HTR-8/SVneo (cell line): ENCODE measurements around the gene RNFT2.

Source experiments
- DNase-seq: peaks from one replicate; pipeline ENCODE4 v3.0.0; 2011; ENCODE audit warnings: low spot score, mixed read lengths; ENCODE audit not compliant: insufficient read length
- FAIRE-seq: peaks from 2 replicates; lab custom pipeline; 2011; peaks lifted over from hg19 to GRCh38; lab: Jason Lieb, UNC

Gene RNFT2

DNA sequence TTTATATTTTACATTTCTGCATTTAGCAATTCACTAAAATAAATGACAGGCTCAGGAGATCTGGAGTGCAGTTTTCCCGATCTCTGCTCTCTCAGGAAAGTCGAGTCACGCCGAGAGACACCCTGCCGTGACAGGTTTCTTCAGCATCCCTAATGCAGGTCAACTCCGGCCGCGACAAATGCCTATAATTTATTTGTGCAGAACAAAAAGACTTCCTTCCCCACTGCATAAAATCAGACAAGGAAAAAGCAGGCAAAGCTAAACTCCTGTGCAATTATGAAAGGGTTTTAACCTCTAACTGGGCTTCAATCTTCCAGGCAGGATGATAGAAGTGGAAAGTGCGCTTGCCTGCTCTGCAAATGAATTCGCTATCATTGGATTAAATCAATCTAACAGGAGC lies 28.3 kb upstream of the RNFT2 start:
- no peak for FAIRE-seq

DNA sequence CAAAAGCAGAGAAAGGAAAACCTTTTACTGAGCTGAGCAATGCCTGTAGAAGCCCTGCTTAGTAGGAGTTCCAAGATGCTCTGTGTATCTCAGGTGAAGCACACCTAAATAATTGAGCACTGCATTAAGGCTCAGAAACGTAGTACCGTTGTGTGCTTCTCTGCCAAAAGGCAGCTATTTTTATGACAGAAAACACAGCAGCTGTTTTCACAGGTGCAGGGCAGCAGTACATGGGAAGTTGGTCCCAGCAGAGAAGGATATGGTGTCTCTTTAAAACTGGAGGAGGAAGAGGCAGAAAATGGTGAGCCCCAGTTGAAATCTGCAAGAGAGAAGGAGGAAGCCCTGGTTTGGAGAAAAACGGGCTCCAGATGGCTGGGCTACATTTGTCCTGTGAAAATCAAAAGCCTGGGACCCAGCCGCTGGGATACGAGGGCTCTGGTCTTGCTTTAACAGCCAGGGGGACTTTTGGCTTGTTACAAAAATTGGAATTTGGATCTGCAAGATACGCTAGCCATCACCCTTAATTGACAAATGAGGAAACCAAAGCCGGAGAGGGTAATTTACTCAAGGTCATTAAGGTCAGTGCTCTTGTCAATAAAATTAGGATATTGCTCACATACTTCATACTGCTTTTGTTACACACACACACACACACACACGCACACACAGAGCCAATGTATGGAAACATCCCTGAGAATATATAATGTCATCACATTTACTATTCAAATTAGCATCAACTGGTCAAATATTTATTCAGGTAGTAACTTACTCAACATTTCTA lies 27.6 kb upstream of the RNFT2 start:
- DNase-seq (no peak), FAIRE-seq (no peak)

More for the DNA sequence above, 28.3 kb upstream of the RNFT2 start:
- DNase-seq, result no peak

- no peak for DNase-seq
- FAIRE-seq, result no peak
Measured at GRCh38 chr12:116712458-116713303, 25.4 kb upstream of the RNFT2 start.

- DNase-seq (no peak), FAIRE-seq (no peak)
Measured at GRCh38 chr12:116713527-116713926, 24.6 kb upstream of the RNFT2 start.

DNA sequence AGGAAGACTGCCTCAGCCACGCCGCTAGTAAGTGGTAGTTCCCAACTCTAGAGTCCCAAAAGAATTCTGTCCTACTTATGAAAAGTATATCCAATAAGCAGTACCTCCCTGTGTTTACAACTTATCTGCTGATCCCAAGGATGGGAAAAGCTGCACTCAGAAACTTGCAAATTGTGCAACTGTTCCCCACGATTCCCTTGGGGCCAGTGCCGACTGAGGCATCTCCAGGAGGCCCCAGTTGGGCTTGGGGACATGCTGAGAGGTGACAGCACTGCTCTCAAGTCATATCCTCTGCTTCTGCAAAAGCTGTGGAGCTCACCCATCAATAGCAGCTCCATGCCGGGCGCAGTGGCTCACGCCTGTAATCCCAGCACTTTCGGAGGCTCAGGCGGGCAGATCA lies 23.9 kb upstream of the RNFT2 start:
- DNase-seq (no peak), FAIRE-seq (no peak)

DNA sequence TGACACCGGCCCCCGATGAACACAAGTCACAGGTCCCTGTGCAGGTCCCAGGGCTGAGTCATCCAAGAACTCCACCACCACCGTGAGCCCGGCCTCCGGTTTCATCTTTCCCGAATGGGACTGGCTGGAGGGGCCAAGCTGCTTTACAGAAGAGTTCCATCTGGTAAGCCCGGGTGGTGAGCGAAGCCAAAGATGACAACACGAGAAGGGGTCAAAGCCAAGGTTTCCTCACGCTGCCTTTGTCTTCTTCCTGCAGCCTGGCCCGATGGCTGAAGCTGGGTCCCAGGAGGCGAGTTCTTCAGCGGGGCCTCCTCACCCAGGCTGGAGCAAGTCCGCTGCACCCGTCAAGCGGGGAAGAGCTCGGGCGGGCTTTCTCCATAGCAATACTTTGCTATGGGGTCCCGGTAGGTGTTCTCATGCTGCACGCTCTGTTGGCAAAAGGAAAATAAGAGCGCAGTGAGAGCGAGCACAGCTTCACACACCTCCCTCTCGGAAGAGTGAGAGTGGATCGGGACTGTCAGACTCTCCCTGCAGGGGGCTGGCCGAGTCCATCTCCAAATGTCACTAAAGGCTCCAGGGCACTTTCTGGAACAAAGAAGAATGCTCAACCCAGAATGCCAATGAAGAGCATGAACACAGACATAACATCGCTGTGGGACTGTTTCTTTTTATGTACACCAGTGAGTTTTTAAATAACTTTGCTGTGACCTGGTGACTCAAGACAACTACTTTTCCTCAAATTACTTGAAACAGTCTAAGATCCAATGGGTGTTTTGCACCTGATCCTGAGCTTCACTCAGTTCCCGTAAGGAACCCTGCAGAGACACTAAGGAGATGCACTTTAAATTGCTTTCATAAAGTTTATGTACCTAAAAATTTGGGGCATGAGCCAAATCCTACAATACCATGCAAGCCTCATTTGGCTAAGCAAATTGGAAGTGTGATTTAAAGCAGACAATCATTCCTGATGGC lies 20.4 kb upstream of the RNFT2 start:
- FAIRE-seq (no peak), DNase-seq (no peak)

DNA sequence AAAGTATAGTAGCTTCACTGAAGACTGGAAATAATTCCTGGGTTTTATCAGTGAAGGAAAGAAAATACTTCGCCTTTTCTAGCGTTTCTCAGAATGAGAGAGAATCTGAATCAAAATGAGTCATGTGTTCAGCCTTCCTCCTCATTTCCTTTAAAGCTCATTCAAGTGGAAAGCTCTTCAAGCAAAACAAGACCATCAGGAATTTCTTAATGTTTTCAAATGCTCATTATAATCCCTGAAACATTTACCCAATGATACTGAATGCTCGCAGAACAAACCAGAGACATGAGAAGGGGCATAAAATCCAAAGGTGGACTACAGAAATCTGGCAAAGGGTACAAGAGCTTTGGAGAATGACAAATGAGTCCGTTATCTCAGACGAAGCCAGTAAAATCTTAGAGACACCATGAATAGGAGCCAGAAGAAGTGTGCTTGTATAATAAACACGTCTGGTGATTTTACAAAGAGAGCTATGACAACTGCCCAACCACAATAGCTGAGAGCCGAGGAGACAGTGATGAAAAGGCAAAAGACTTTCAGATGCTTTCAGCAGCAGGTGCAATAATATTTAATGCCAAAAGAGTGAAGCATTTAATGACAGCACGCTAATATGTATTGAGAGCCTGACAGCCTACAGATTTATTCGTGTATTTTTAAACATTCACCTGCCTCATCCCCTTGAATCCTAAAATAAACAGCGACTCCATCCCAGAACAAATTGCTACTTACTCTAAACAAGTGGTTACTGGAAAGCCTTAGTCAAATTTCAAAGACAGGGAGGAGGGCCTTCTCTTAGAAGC lies 19.3 kb upstream of the RNFT2 start:
- FAIRE-seq (no peak), DNase-seq (no peak)

DNA sequence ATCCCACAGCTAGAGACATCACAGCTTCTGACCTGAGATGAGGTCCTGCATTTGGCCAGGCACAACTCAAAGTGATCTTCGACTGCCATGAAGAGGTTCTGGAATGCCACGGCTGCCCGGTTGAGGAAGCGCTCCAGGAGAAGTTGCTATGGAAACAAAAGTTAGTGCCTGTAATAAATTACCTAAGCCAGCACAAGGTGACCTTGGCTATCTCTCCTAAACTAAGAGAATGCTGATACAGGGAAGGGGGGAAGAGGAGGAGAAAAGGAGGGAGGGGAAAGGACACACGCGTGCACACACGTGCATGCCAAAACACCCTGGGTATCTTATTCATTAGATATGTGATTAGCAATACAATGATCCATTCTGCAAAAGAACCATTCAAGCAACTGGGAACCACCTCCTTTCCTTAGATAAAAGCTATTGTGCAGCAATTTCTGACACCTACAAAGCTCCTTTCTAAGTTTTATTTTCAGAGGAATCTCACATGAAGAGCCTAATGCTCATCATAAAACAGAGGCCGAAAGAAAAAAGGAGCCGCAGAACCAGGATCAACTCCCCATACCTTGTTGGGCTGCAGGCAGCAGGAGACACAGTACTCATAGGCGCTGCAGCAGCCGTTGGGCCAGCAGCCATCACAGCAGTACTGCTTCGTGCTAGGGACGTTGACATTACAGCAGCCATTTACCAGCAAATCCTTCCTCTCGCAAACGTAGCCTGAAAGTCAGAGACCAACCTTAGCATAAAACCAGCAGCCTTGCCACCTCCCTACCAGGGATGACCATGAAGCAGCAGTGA lies 18.2 kb upstream of the RNFT2 start:
- FAIRE-seq (no peak), DNase-seq (no peak)

- FAIRE-seq, result no peak
- no peak for DNase-seq
Measured at GRCh38 chr12:116722245-116722644, 15.9 kb upstream of the RNFT2 start.

DNA sequence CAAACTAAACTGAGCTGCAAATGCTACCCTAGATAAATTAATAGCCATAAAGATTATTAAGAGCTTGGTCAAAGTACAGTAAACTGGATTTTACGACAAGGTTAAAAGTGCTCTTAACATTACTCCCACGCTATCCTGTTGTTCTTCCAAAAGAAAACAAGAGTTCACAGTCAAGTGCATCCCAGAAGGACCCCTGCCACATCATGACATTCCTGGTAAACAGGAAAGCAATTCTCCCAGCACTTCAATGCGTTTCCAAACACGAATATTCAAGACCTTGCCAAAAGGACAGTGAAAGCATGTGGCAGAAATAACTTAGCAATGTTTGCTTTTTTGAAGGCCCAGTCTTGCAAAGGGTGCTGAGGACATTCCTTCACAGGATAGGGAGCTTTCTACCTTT lies 11.4 kb upstream of the RNFT2 start:
- FAIRE-seq (no peak), DNase-seq (no peak)

DNA sequence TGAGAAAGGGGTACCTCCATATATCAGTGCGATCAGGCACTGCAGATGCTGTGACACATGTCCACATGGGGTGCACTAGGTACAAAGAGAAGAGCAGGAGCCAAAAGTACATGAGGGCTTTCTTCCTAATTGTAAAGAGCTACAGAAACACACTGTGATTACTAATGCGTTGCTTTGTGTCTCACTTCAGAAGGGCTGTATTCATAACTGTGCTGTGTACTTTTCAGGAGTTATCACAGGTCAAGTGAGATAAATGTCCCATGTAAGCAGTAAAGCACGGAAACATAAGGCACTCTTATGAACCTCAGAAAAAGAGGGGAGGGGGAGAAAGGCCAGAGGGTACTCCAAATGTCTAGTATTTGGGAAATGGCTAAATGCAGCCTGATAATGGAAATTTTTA lies 10.9 kb upstream of the RNFT2 start:
- no peak for FAIRE-seq
- no peak for DNase-seq

DNA sequence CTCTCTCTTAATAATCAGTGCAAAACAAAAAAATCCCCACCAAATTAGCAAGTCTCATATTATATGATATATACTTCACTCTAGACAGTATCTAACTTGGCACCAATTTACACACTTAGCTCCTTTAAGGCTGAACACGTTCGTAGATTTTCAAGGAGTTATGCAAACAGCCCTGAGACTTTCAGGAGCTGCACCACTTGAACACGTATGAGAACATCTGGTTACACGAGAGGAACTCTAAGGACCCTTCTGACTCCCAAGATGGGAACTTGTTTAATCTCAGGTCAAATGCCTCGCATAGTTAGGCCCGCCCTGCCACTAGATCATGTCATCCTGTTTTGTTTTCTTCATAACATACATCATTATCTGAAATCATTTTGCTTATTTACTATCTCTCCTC lies 10.2 kb upstream of the RNFT2 start:
- DNase-seq (no peak), FAIRE-seq (no peak)

DNA sequence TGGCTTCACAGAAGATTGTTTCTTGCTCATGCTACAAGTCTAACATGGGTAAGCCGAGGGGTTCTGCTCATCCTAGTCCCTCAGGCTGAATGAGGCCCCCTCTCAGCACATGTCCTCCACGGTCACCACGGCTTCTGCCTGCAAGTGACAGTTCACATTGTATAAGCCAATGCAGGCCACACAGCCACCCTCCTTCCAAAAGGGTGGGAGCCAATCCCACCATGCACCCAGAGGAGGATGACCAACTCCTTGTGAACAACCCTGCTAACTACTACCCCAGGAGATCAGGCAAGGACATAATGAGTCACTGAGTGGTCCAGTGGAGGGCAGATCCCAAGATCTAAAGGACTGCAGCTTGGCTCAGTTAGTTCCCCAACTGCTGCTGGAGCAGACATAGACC lies 6.3 kb upstream of the RNFT2 start:
- no peak for FAIRE-seq
- no peak for DNase-seq

GRCh38 chr12:116734156-116734768 lies 3.9 kb upstream of the RNFT2 start:
- FAIRE-seq, result no peak
- DNase-seq, result no peak

- no peak for FAIRE-seq
Measured at GRCh38 chr12:116735084-116735483, 3.0 kb upstream of the RNFT2 start.

DNA sequence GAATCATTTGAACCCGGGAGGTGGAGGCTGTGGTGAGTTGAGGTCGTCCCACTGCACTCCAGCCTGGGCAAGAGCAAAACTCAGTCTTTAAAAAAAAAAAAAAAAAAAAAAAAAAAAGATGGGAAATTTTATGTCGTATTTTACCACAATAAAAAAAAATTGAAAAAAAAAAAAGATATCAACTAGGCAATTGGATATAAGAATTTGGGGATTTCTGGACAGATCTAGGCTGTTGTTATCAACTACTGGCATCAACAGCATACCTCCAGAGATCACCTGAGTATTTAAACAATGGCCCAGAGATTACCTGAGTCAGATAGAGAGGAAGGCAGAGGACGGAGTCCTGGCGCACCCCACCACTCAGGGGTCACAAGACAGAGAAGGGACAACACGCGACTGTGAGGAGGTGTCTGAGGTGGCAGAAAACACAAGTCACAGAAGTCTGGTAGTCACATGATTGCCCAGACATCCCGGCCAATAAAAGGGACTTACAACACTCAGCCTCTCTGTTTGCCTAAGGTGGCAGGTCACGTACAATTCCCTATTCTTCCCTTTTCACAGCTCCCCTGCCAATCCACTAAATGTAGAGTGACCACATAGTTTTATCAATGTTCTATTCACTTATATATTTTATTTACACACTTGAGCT lies 2.0 kb upstream of the RNFT2 start:
- FAIRE-seq (no peak), DNase-seq (no peak)

More at GRCh38 chr12:116735084-116735483, 3.0 kb upstream of the RNFT2 start:
- DNase-seq, result no peak

- FAIRE-seq, result no peak
- DNase-seq, result peak; percentile 24
Measured at GRCh38 chr12:116736962-116737773, 947 bp upstream of the RNFT2 start.
